NCI-H146 treated with DMSO at 0.1 percent for 48 hours (cell line): ENCODE measurements around the gene SLC22A31.
"Not testable (repeated sequence)": the region's sequence is repeated elsewhere in the genome, so short reads cannot be mapped to it uniquely, and the experiment has no call there.

Experiments
- DNase-seq: peaks from one replicate; lab custom pipeline; 2025; ENCODE audit not compliant: unreplicated experiment; lab: John Stamatoyannopoulos, UW

Gene SLC22A31

GRCh38 chr16:89193576-89194293 lies 6.6 kb downstream of the SLC22A31 start:
- no peak for DNase-seq

GRCh38 chr16:89192956-89193575 lies 7.3 kb downstream of the SLC22A31 start:
- DNase-seq = no peak

DNA sequence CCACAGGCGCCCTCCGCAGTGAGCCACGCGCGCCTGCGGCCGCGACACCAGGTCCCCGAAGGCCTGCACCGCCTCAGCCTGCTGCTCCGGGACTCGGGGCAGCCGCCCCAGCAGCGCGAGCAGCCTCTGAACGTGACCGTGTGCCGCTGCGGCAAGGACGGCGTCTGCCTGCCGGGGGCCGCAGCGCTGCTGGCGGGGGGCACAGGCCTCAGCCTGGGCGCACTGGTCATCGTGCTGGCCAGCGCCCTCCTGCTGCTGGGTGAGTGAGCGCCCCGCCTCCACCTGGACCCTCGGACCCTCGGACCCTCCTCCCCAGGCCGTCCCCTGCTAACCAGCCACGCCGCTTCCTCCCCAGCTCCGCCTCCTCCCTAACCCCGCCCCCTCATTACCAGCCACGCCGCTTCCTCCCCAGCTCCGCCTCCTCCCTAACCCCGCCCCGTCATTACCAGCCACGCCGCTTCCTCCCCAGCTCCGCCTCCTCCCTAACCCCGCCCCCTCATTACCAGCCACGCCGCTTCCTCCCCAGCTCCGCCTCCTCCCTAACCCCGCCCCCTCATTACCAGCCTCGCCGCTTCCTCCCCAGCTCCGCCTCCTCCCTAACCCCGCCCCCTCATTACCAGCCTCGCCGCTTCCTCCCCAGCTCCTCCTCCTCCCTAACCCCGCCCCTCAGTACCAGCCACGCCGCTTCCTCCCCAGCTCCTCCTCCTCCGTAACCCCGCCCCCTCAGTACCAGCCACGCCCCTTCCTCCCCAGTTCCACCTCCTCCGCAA lies 8.0 kb downstream of the SLC22A31 start:
- DNase-seq = not testable (repeated sequence)

DNA sequence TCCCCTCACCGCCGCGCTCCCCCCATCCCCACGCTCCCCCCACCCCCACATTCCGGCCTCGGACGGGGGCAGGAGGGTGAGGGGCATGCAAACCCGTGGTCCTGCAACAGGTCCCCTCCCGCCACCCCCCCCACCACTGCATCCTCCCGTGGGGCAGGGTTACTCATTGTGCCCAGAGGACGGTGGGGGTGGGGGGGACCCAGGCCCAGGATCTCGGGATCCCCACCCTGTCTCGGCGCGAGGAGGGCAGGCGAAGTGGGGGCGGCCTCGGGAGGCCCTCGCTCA lies 8.5 kb downstream of the SLC22A31 start:
- DNase-seq = no peak

DNA sequence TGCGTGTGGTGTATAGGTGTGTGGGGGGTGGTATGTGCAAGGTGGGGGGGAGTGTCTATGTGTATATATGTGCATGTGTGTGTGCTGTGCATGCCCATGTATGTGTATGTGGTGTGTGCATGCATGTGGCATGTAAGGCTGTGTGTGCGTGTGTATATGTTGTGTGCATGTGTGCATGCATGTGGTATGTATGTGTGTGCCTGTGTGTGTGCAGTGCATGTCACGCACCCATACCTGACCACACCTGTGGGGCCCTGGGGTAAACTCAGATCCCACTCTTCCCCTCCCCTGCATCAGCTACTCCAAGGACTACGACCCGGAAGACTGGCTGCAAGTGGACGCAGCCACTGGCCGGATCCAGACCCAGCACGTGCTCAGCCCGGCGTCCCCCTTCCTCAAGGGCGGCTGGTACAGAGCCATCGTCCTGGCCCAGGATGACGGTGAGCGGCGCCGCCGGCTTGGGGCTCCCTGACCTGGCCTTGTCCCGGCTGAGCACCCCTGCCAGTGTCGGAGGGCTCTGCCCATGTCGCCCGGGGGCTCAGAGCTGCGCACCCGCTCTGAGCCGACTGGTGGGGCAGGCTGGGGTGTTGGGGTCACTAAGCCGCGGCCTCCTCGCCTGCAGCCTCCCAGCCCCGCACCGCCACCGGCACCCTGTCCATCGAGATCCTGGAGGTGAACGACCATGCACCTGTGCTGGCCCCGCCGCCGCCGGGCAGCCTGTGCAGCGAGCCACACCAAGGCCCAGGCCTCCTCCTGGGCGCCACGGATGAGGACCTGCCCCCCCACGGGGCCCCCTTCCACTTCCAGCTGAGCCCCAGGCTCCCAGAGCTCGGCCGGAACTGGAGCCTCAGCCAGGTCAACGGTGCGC lies 9.1 kb downstream of the SLC22A31 start:
- DNase-seq = no peak

GRCh38 chr16:89190150-89190958 lies 10.0 kb downstream of the SLC22A31 start:
- DNase-seq = no peak

DNA sequence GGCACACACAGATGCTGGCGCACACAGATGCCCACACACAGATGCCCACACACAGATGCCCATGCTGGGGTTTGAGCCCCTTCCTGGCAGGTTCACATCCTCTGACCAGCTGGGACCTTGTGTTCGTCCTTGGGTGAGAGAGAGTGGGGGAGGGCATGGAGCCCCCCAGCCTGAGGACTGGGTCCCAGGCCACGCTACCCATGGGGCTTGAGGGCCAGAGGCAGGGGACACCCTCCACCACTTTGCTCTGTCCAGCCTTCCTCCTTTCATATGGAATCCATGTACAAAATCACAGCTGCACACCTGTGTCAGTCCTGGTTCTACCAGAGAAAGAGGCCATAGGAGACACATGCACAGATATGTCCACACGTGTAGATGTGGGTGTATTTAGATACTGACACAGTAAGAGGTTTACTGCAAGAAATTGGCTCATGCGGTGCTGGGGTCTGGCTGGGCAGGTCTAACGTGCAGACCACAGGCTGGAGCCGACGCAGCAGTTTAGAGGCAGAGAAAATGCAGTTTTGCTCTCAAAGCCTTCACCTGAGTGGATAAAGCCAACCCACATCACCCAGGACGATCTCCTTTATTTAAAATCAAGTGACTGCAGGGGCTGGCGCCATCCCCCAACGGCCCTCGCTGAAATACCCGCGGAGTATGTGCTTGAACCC lies 10.8 kb downstream of the SLC22A31 start:
- DNase-seq = no peak

DNA sequence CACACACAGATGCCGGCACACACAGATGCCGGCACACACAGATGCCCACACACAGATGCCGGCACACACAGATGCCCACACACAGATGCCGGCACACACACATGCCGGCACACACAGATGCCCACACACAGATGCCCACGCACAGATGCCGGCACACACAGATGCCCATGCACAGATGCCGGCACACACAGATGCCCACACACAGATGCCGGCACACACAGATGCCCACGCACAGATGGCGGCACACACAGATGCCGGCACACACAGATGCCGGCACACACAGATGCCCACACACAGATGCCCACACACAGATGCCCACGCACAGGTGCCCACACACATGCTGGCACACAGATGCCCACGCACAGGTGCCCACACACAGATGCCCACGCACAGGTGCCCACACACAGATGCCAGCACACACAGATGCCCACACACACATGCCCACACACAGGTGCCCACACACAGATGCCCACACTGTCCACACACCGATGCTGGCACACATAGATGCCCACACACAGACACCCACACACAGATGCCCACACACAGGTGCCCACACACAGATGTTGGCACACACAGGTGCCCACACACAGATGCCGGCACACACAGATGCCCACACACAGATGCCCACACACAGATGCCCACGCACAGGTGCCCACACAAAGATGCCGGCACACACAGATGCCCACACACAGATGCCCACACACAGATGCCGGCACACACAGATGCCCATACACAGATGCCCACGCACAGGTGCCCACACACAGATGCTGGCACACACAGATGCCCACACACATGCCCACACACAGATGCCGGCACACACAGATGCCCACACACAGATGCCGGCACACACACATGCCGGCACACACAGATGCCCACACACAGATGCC lies 11.6 kb downstream of the SLC22A31 start:
- not testable (repeated sequence) for DNase-seq

DNA sequence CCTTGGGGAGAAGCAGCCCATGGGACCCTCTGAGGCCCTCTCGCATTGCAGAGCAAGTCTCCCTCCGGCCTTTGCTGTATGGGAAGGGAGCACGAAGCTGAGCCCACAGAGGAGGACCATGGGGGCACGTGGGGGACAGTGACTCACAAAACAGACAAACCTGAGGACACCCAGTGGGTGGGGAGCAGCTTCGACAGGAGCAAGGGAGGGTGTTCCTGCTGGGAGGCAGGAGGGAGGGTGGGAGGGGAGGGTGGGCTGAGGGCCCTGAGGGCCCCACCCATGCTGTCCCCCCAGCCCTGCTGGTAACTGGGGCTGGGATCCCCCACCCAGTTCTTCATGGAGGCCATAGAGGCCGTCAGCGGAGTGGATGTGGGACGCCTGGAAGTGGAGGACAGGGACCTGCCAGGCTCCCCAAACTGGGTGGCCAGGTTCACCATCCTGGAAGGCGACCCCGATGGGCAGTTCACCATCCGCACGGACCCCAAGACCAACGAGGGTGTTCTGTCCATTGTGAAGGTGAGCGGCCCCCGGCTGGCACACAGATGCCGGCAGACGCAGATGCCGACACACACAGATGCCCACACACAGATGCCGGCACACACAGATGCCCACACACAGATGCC lies 12.5 kb downstream of the SLC22A31 start:
- DNase-seq = no peak

DNA sequence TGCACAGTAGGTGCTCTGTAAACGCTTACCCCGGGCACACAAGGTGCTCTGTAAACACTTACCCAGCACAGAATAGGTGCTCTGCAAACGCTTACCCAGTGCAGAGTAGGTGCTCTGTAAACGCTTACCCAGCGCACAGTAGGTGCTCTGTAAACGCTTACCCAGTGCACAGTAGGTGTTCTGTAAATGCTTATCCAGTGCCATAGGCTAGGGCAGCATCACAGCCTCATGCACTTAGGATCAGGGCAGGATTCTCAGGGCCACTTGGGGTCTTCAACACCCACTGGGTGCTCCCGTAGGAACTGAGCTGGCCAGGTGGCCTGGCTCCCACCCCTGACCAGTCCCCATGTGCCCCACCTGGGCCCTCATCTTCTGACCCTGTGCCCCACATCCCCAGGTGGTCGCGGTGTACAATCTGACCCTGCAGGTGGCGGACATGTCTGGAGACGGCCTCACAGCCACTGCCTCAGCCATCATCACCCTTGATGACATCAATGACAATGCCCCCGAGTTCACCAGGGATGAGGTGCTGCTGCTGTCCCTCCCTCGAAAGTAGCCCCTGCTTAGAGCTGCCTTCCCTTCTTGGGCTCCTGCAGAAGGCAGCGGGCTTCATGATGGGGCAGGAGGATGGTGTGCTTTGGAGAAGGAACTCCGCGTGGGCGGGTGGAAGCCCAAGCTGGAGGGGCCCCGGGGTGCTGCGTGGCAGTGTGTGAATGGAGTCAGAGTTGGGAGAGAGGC lies 13.1 kb downstream of the SLC22A31 start:
- DNase-seq = no peak

GRCh38 chr16:89186593-89187031 lies 13.7 kb downstream of the SLC22A31 start:
- DNase-seq = not testable (repeated sequence)

DNA sequence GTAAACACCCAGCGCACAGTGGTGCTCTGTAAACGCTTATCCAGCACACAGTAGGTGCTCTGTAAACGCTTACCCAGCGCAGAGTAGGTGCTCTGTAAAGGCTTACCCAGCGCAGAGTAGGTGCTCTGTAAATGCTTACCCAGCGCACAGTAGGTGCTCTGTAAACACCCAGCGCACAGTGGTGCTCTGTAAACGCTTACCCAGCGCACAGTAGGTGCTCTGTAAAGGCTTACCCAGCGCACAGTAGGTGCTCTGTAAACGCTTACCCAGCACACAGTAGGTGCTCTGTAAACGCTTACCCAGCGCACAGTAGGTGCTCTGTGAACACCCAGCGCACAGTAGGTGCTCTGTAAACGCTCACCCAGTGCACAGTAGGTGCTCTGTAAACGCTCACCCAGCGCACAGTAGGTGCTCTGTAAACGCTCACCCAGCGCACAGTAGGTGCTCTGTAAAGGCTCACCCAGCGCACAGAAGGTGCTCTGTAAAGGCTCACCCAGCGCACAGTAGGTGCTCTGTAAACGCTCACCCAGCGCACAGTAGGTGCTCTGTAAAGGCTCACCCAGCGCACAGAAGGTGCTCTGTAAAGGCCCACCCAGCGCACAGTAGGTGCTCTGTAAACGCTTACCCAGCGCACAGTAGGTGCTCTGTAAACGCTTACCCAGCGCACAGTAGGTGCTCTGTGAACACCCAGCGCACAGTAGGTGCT lies 14.3 kb downstream of the SLC22A31 start:
- DNase-seq = not testable (repeated sequence)

- no peak for DNase-seq
These were observed 15.2 kb downstream of the SLC22A31 start for GRCh38 chr16:89184933-89185794.

- DNase-seq = no peak
These were observed 15.7 kb downstream of the SLC22A31 start for GRCh38 chr16:89184677-89184932.

GRCh38 chr16:89183975-89184676 lies 16.2 kb downstream of the SLC22A31 start:
- no peak for DNase-seq

DNA sequence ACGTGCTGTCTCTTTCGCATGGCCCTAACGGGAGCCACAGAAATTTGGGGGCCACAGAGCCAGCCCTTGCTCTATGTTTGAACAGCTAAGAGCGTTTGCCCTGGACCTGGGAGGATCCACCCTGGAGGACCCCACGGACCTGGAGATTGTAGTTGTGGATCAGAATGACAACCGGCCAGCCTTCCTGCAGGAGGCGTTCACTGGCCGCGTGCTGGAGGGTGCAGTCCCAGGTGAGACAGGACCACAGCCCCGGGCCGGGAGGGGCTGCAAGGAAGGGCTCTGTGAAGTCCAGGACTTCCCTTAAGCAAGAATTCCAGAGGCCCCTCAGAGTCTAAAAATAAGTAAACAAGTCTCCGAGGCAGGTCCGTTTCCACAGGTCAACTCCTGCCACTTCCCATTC lies 16.9 kb downstream of the SLC22A31 start:
- no peak for DNase-seq
